H1 (cell line): ENCODE data around the gene ARHGAP22. TPM values are rescaled to one million over a fixed set of nuclear protein-coding genes. Genes with fewer than 3 reads are reported as not detected.

ENCODE experiments used
- CTCF ChIA-PET: fragments of 300-600 bp; sonication (Branson Sonifier 250); formaldehyde crosslinking; loops from one replicate; lab custom pipeline; 2021; ENCODE audit not compliant: partially characterized antibody; lab: Charles Lee
- POLR2A ChIA-PET: fragments of 300-600 bp; sonication (Branson Sonifier 250); formaldehyde crosslinking; loops from one replicate; lab custom pipeline; 2021; ENCODE audit warnings: inconsistent platforms; ENCODE audit not compliant: partially characterized antibody; lab: Charles Lee
- DNase-seq, 2 experiments: peaks; one replicate each; pipeline versions ENCODE4 v3.0.0 to v3.0.0-alpha.2; 2010 to 2022; ENCODE audit warnings: low spot score in 2 of 2, low read depth in 1 of 2, mixed read lengths in 1 of 2
- FAIRE-seq: peaks from 2 replicates; lab custom pipeline; 2011; peaks lifted over from hg19 to GRCh38; lab: Jason Lieb, UNC
- H2AFZ ChIP-seq: 2 replicates; pipeline ENCODE4 v1.8.1; 2012; ENCODE audit warnings: low read length, inconsistent platforms
- H2AK5ac ChIP-seq: 2 replicates; pipeline ENCODE4 v1.6.1; 2013; ENCODE audit warnings: low read depth, low read length
- H2BK120ac ChIP-seq: replicated peaks from 2 replicates; pipeline ENCODE3; 2013; ENCODE audit warnings: low read depth, low read length, inconsistent platforms
- H2BK12ac ChIP-seq: 2 replicates; pipeline ENCODE4 v1.6.1; 2013; ENCODE audit warnings: low read depth, low read length
- H2BK15ac ChIP-seq: 2 replicates; pipeline ENCODE4 v1.6.1; 2013; ENCODE audit warnings: low read length
- H2BK20ac ChIP-seq: 2 replicates; pipeline ENCODE4 v1.6.1; 2013; ENCODE audit warnings: low read length
- H2BK5ac ChIP-seq: 2 replicates; pipeline ENCODE4 v1.6.1; 2013; ENCODE audit warnings: low read depth, low read length
- H3K14ac ChIP-seq: 2 replicates; pipeline ENCODE4 v1.6.1; 2013; ENCODE audit warnings: inconsistent platforms; ENCODE audit not compliant: insufficient read length
- H3K18ac ChIP-seq: 2 replicates; pipeline ENCODE4 v1.6.1; 2013; ENCODE audit warnings: low read length; ENCODE audit errors: extremely low read depth
- H3K23ac ChIP-seq: 2 replicates; pipeline ENCODE4 v1.6.1; 2013; ENCODE audit warnings: inconsistent platforms; ENCODE audit not compliant: insufficient read length
- H3K23me2 ChIP-seq: 2 replicates; pipeline ENCODE4 v1.6.1; 2013; ENCODE audit warnings: low read depth, low read length
- H3K27ac ChIP-seq: 2 replicates; pipeline ENCODE4 v1.6.1; 2011; ENCODE audit warnings: low read depth, low read length, inconsistent platforms
- H3K27me3 ChIP-seq, 4 experiments: replicated peaks in 1 of 4; 1 replicate in 1 of 4; 2 replicates in 3 of 4; pipeline versions ENCODE4 v1.6.1 to v1.8.1; 2011 to 2013; ENCODE audit warnings: low read length in 3 of 4, mild to moderate bottlenecking in 3 of 4, inconsistent platforms in 2 of 4, mixed read lengths in 2 of 4, moderate library complexity in 1 of 4; ENCODE audit not compliant: control insufficient read depth in 3 of 4, insufficient read depth in 3 of 4; ENCODE audit errors: extremely low read depth in 1 of 4
- H3K36me3 ChIP-seq, 4 experiments: 2 replicates each; pipeline versions ENCODE4 v1.6.1 to v1.8.1; 2011 to 2013; ENCODE audit warnings: mild to moderate bottlenecking in 4 of 4, low read length in 3 of 4, moderate library complexity in 2 of 4, control low read depth in 1 of 4, inconsistent platforms in 1 of 4; ENCODE audit not compliant: insufficient read depth in 4 of 4, control insufficient read depth in 2 of 4
- H3K4ac ChIP-seq: replicated peaks from 2 replicates; pipeline ENCODE3; 2013; ENCODE audit warnings: low read length, low read depth, mixed read lengths, inconsistent platforms; ENCODE audit not compliant: insufficient read length
- H3K4me1 ChIP-seq, 4 experiments: replicated peaks in 1 of 4; 1 replicate in 1 of 4; 2 replicates in 3 of 4; pipeline versions ENCODE4 v1.6.1 to v1.8.1; 2011 to 2013; ENCODE audit warnings: low read length in 3 of 4, inconsistent platforms in 2 of 4, mixed read lengths in 1 of 4; ENCODE audit not compliant: insufficient read depth in 4 of 4, control insufficient read depth in 3 of 4
- H3K4me2 ChIP-seq, 2 experiments: 2 replicates each; pipeline versions ENCODE4 v1.6.1 to v1.8.1; 2011 to 2013; ENCODE audit warnings: low read depth in 2 of 2, low read length in 2 of 2, control low read depth in 1 of 2, inconsistent platforms in 1 of 2, mild to moderate bottlenecking in 1 of 2; ENCODE audit not compliant: insufficient read depth in 1 of 2
- H3K4me3 ChIP-seq, 4 experiments: fragments of 200-600, 300-600 bp in 1 of 4; sonication (generic), shearing (Covaris generic), sonication (Bioruptor Twin) in 1 of 4; 2 replicates each; pipeline versions ENCODE4 v1.5.1 to v1.8.1; 2011 to 2016; ENCODE audit warnings: low read length in 4 of 4, low read depth in 3 of 4, control low read depth in 2 of 4, inconsistent platforms in 2 of 4, mild to moderate bottlenecking in 2 of 4, mixed read lengths in 1 of 4, moderate library complexity in 1 of 4; ENCODE audit not compliant: insufficient read depth in 2 of 4; ENCODE audit errors: extremely low read depth in 1 of 4
- H3K56ac ChIP-seq: replicated peaks from 2 replicates; pipeline ENCODE3; 2013; ENCODE audit warnings: low read depth, mild to moderate bottlenecking, mixed read lengths, low read length, inconsistent platforms; ENCODE audit not compliant: insufficient read length
- H3K79me1 ChIP-seq: 2 replicates; pipeline ENCODE4 v1.6.1; 2013; ENCODE audit warnings: low read depth, low read length, control low read depth
- H3K79me2 ChIP-seq, 2 experiments: 2 replicates each; pipeline versions ENCODE4 v1.6.1 to v1.8.1; 2012 to 2013; ENCODE audit warnings: low read length in 2 of 2, mild to moderate bottlenecking in 2 of 2, inconsistent platforms in 1 of 2; ENCODE audit not compliant: insufficient read depth in 2 of 2, control insufficient read depth in 1 of 2
- H3K9ac ChIP-seq, 4 experiments: replicated peaks in 1 of 4; 1 replicate in 1 of 4; 2 replicates in 3 of 4; pipeline versions ENCODE4 v1.6.1 to v1.8.1; 2011 to 2013; ENCODE audit warnings: low read depth in 3 of 4, low read length in 3 of 4, control low read depth in 2 of 4, mild to moderate bottlenecking in 2 of 4, moderate library complexity in 2 of 4, inconsistent platforms in 1 of 4; ENCODE audit errors: extremely low read depth in 1 of 4
- H3K9me3 ChIP-seq, 2 experiments: 2 replicates each; pipeline versions ENCODE4 v1.6.1 to v1.8.1; 2012 to 2013; ENCODE audit warnings: mild to moderate bottlenecking in 2 of 2, moderate library complexity in 2 of 2, control low read depth in 1 of 2, inconsistent platforms in 1 of 2, low read depth in 1 of 2, low read length in 1 of 2, mixed read lengths in 1 of 2; ENCODE audit not compliant: insufficient read depth in 2 of 2
- H4K20me1 ChIP-seq, 2 experiments: replicated peaks in 1 of 2; 2 replicates each; pipeline versions ENCODE3 to v1.8.1; 2011 to 2013; ENCODE audit warnings: inconsistent platforms in 2 of 2, low read length in 2 of 2, mild to moderate bottlenecking in 1 of 2; ENCODE audit not compliant: insufficient read depth in 2 of 2, control insufficient read depth in 1 of 2
- H4K5ac ChIP-seq: 2 replicates; pipeline ENCODE4 v1.6.1; 2013; ENCODE audit warnings: low read length, low read depth, mixed read lengths, inconsistent platforms; ENCODE audit not compliant: insufficient read length
- H4K8ac ChIP-seq: 2 replicates; pipeline ENCODE4 v1.8.0; 2013; ENCODE audit warnings: mild to moderate bottlenecking, moderate library complexity, low read length, inconsistent platforms; ENCODE audit not compliant: insufficient read depth; ENCODE audit errors: extremely low read depth
- H4K91ac ChIP-seq: replicated peaks from 2 replicates; pipeline ENCODE3; 2013; ENCODE audit warnings: low read length, mixed read lengths, inconsistent platforms; ENCODE audit not compliant: insufficient read length
- CBX8 ChIP-seq: fragments of 300-800, 300-1000 bp; sonication (generic); IDR thresholded peaks from 2 replicates; pipeline ENCODE4 v1.7.1; 2016; ENCODE audit warnings: low read depth, low read length, borderline replicate concordance
- CHD1 ChIP-seq: IDR thresholded peaks from 2 replicates; pipeline ENCODE4 v1.6.1; 2012; ENCODE audit warnings: low read depth, low read length, improper control_type of control experiment
- JUN ChIP-seq: IDR thresholded peaks from 2 replicates; pipeline ENCODE4 v1.6.1; 2011; ENCODE audit warnings: low read depth, mild to moderate bottlenecking, improper control_type of control experiment, low read length
- JUND ChIP-seq: IDR thresholded peaks from 2 replicates; pipeline ENCODE4 v1.6.1; 2011; ENCODE audit warnings: mild to moderate bottlenecking, improper control_type of control experiment, low read length
- RAD21 ChIP-seq, 2 experiments: IDR thresholded peaks in 1 of 2; conservative IDR thresholded peaks in 1 of 2; 2 replicates each; pipeline ENCODE4 v1.6.1; 2011; ENCODE audit warnings: low read depth in 2 of 2, low read length in 2 of 2, improper control_type of control experiment in 1 of 2, inconsistent platforms in 1 of 2, mild to moderate bottlenecking in 1 of 2, moderate library complexity in 1 of 2
- TAF1 ChIP-seq: IDR thresholded peaks from 2 replicates; pipeline ENCODE4 v1.6.1; 2011; ENCODE audit warnings: mild to moderate bottlenecking, low read depth, low read length
- WGBS, 2 experiments: shearing (Covaris generic) in 1 of 2; methylation state at CpG; one replicate each; pipeline versions ENCODE4 v1.1.6 to v1.1.7; 2013 to 2015; ENCODE audit warnings: low lambda C conversion rate in 2 of 2, mixed read lengths in 2 of 2, inconsistent platforms in 1 of 2, low coverage in 1 of 2, missing lambda C conversion rate in 1 of 2; ENCODE audit not compliant: insufficient replicate concordance in 2 of 2, insufficient coverage in 1 of 2, insufficient read length in 1 of 2; ENCODE audit errors: extremely low coverage in 1 of 2, missing lambda C conversion rate in 1 of 2; 5-methylcytosine and 5-hydroxymethylcytosine counted together
- polyA plus RNA-seq, 7 experiments: library from polyadenylated mRNA; depleted of rRNA in 3 of 7; stranded (reverse) in 5 of 7; unstranded in 2 of 7; fragments of >200 nt in 5 of 7; fragments of 200-250 nt in 2 of 7; gene quantifications; 1 replicate in 5 of 7; 2 replicates in 1 of 7; 4 replicates in 1 of 7; pipeline versions ENCODE4 v1.2.1 to v1.2.3, GENCODE V29; 2011 to 2013; ENCODE audit warnings: missing spikeins in 2 of 7, mixed read lengths in 2 of 7
- total RNA-seq: library from RNA; stranded (reverse); fragmentation: NEBNext Ultra II Directional; extraction: Animal tissue kit (Norgen Biotek cat#: 25700); gene quantifications from 2 replicates; pipeline ENCODE4 v1.2.1, GENCODE V29; 2021
- TF ChIP-seq, protein P1 (sequence below), 3 experiments: IDR thresholded peaks; 1 replicate in 2 of 3; 2 replicates in 1 of 3; pipeline versions ENCODE4 v1.5.1 to v1.6.1; 2011; ENCODE audit warnings: low read length in 3 of 3, mild to moderate bottlenecking in 3 of 3, inconsistent platforms in 2 of 3, low read depth in 1 of 3, moderate library complexity in 1 of 3; ENCODE audit not compliant: insufficient read depth in 1 of 3; ENCODE audit errors: control extremely low read depth in 1 of 3
- TF ChIP-seq, protein P2 (sequence below): IDR thresholded peaks from 2 replicates; pipeline ENCODE4 v1.6.1; 2012; ENCODE audit warnings: inconsistent platforms

ARHGAP22 gene
- total and polyA plus RNA-seq, 2 of the 8 experiments (the other 6 are each of a cell fraction or from before 2014, with no cell fraction given), result 3.6 to 11.2 TPM

DNA sequence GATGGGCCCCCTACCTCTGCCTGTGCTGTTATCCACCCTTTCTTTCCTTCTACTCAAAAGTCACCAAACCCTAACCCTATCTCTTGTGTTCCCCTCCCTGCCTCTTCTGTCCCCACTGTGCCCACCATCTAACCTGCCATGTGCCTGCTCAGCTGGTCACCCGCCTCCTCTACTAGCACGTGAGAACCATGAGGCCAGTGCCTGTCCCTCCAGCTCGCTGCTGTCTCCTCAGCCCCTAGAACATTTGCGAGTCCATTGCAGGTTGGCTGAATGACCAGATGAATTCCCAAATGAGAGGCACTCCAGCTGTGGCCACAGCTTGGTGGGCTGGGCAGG is 129.0 kb downstream of the ARHGAP22 start:
- WGBS, 2 experiments, result 91% methylated on average over 4 of the region's 4 CpGs; no CpG with 5 or more reads in 1 of the 2 experiments

More for the DNA sequence above, 129.0 kb downstream of the ARHGAP22 start:
- H2BK20ac ChIP-seq, result peak overlapping the region; percentile 98
- no peak overlapping the region for H3K27ac ChIP-seq
- H3K79me1 ChIP-seq, result 0 out of 2 replicates have a peak, but pooled peaks cover 2% of the 10 kb centered on the region
- no peaks in the 10 kb centered on the region for H3K23me2 ChIP-seq
- H4K91ac ChIP-seq, result peak overlapping the region; percentile 88
- peak overlapping the region; percentile 88; the same call in 1 of the 2 replicates for H3K18ac ChIP-seq
- H2BK15ac ChIP-seq, result peak overlapping the region; percentile 74; the same call in 1 of the 2 replicates
- ChIA-PET CTCF (interaction anchor here (0.8 to 1.3 kb wide), 4 partner anchors 16 to 32 kb away, joined by 3 to 4 read pairs (median 3); no protein-coding TSS in a partner anchor), POLR2A (interaction anchor here (1.2 kb wide), 1 partner anchor 10 kb away, joined by 4 read pairs; no protein-coding TSS in a partner anchor)
- no peaks in the 10 kb centered on the region for H3K79me2 ChIP-seq
- H3K4me1 ChIP-seq, result peaks cover 0 to 9% (median 1%) of the 10 kb centered on the region in 4 experiments; a peak in 3 of 7 replicates
- no peak overlapping the region for H3K23ac ChIP-seq
- H2BK12ac ChIP-seq, result peak overlapping the region; percentile 98; the same call in 1 of the 2 replicates
- peak overlapping the region; percentile 71; the same call in 1 of the 2 replicates for H2AK5ac ChIP-seq
- H3K36me3 ChIP-seq, result no peaks in the 10 kb centered on the region
- H3K4me2 ChIP-seq, result no peak overlapping the region
- no peaks in the 10 kb centered on the region for H4K20me1 ChIP-seq
- H3K14ac ChIP-seq, result no peak overlapping the region
- no peak overlapping the region for H4K5ac ChIP-seq
- H3K27me3 ChIP-seq, result no peaks in the 10 kb centered on the region
- H3K4ac ChIP-seq, result peak overlapping the region; percentile 92
- no peak overlapping the region for H3K4me3 ChIP-seq
- TF ChIP-seq JUND, result no peak
- TF ChIP-seq RAD21 (IDR thresholded peaks at IDR 0.05 in 1 of 2, conservative IDR thresholded peaks at IDR 0.05 in 1 of 2; ENCODE audit: low read depth in 2 of 2, low read length in 2 of 2), result no peak
- TF ChIP-seq, protein P1, sequence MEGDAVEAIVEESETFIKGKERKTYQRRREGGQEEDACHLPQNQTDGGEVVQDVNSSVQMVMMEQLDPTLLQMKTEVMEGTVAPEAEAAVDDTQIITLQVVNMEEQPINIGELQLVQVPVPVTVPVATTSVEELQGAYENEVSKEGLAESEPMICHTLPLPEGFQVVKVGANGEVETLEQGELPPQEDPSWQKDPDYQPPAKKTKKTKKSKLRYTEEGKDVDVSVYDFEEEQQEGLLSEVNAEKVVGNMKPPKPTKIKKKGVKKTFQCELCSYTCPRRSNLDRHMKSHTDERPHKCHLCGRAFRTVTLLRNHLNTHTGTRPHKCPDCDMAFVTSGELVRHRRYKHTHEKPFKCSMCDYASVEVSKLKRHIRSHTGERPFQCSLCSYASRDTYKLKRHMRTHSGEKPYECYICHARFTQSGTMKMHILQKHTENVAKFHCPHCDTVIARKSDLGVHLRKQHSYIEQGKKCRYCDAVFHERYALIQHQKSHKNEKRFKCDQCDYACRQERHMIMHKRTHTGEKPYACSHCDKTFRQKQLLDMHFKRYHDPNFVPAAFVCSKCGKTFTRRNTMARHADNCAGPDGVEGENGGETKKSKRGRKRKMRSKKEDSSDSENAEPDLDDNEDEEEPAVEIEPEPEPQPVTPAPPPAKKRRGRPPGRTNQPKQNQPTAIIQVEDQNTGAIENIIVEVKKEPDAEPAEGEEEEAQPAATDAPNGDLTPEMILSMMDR (IDR thresholded peaks at IDR 0.05; ENCODE audit: control extremely low read depth in 1 of 3, insufficient read depth in 1 of 3, low read depth in 1 of 3, low read length in 3 of 3), result no peak
- TF ChIP-seq TAF1, result no peak
- TF ChIP-seq, protein P2, sequence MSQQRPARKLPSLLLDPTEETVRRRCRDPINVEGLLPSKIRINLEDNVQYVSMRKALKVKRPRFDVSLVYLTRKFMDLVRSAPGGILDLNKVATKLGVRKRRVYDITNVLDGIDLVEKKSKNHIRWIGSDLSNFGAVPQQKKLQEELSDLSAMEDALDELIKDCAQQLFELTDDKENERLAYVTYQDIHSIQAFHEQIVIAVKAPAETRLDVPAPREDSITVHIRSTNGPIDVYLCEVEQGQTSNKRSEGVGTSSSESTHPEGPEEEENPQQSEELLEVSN, result no peak
- TF ChIP-seq JUN, result no peak
- no peak for TF ChIP-seq CBX8
- no peak for TF ChIP-seq CHD1
- no peak overlapping the region for H2AFZ ChIP-seq
- no peak for FAIRE-seq
- no peak for DNase-seq
- peak overlapping the region; percentile 19 for H2BK120ac ChIP-seq
- no peak overlapping the region for H3K56ac ChIP-seq
- no peak overlapping the region; the same call in 1 of the 2 replicates for H4K8ac ChIP-seq
- no peaks in the 10 kb centered on the region for H3K9me3 ChIP-seq
- H2BK5ac ChIP-seq, result peak overlapping the region; percentile 97
- H3K9ac ChIP-seq, result no peak overlapping the region
